ENCODE results near the gene VWC2. TPM values are rescaled to one million over a fixed set of nuclear protein-coding genes. Genes with fewer than 3 reads are reported as not detected.

Gene VWC2
- not detected in 2 replicates for total RNA-seq (2014; rRNA removed)
- polyA plus RNA-seq (2012): not detected

GRCh38 chr7:49773218-49773935 is at the start of gene VWC2:
Gene VWC2 (plus strand): TSS chr7:49773638. CDS start chr7:49775436, 1,798 bp downstream.
- DNase-seq (ENCODE audit: low read depth): no peak

- DNase-seq (ENCODE audit: low read depth): no peak
Measured at GRCh38 chr7:49724071-49724470, 49.4 kb upstream of the VWC2 start.

GRCh38 chr7:49731836-49732235 is 41.6 kb upstream of the VWC2 start:
- no peak for DNase-seq (ENCODE audit: low read depth)

- no peak for DNase-seq (ENCODE audit: low read depth)
Measured at GRCh38 chr7:49762666-49763065, 10.8 kb upstream of the VWC2 start.

GRCh38 chr7:49763791-49764190 is 9.6 kb upstream of the VWC2 start:
- DNase-seq (ENCODE audit: low read depth): no peak

- no peak for DNase-seq (ENCODE audit: low read depth)
Measured at GRCh38 chr7:49766966-49767365, 6.5 kb upstream of the VWC2 start.

- DNase-seq (ENCODE audit: low read depth): no peak
Measured at GRCh38 chr7:49767719-49768118, 5.7 kb upstream of the VWC2 start.

- no peak for DNase-seq (ENCODE audit: low read depth)
Measured at GRCh38 chr7:49768254-49768653, 5.2 kb upstream of the VWC2 start.

GRCh38 chr7:49768835-49769234 is 4.6 kb upstream of the VWC2 start:
- DNase-seq (ENCODE audit: low read depth): no peak

GRCh38 chr7:49769285-49769857 is 4.1 kb upstream of the VWC2 start:
- DNase-seq (ENCODE audit: low read depth): no peak

GRCh38 chr7:49770838-49771237 is 2.6 kb upstream of the VWC2 start:
- no peak for DNase-seq (ENCODE audit: low read depth)

- DNase-seq (ENCODE audit: low read depth): no peak
Measured at GRCh38 chr7:49771427-49772176, 1.8 kb upstream of the VWC2 start.

GRCh38 chr7:49772916-49773217 is 571 bp upstream of the VWC2 start:
- no peak for DNase-seq (ENCODE audit: low read depth)

- DNase-seq (ENCODE audit: low read depth): no peak
Measured at GRCh38 chr7:49773936-49774458, 559 bp downstream of the VWC2 start.

- DNase-seq (ENCODE audit: low read depth): no peak
Measured at GRCh38 chr7:49774459-49775064, 1.1 kb downstream of the VWC2 start.

- DNase-seq (ENCODE audit: low read depth): no peak
Measured at GRCh38 chr7:49775065-49775948, 1.9 kb downstream of the VWC2 start.

- no peak for DNase-seq (ENCODE audit: low read depth)
Measured at GRCh38 chr7:49775949-49776443, 2.6 kb downstream of the VWC2 start.

GRCh38 chr7:49776994-49777393 is 3.6 kb downstream of the VWC2 start:
- no peak for DNase-seq (ENCODE audit: low read depth)

GRCh38 chr7:49778731-49779270 is 5.4 kb downstream of the VWC2 start:
- no peak for DNase-seq (ENCODE audit: low read depth)

- DNase-seq (ENCODE audit: low read depth): no peak
Measured at GRCh38 chr7:49780953-49781352, 7.5 kb downstream of the VWC2 start.

GRCh38 chr7:49781996-49782395 is 8.6 kb downstream of the VWC2 start:
- no peak for DNase-seq (ENCODE audit: low read depth)
